ENCODE results near the gene SRA1. TPM values are rescaled to one million over a fixed set of nuclear protein-coding genes. Genes with fewer than 3 reads are reported as not detected.

Gene SRA1
- total and polyA plus RNA-seq, 9 of the 15 experiments (the other 6 are each of a cell fraction or from before 2014, with no cell fraction given): 24.1 to 47.4 (median 41.3) TPM

DNA sequence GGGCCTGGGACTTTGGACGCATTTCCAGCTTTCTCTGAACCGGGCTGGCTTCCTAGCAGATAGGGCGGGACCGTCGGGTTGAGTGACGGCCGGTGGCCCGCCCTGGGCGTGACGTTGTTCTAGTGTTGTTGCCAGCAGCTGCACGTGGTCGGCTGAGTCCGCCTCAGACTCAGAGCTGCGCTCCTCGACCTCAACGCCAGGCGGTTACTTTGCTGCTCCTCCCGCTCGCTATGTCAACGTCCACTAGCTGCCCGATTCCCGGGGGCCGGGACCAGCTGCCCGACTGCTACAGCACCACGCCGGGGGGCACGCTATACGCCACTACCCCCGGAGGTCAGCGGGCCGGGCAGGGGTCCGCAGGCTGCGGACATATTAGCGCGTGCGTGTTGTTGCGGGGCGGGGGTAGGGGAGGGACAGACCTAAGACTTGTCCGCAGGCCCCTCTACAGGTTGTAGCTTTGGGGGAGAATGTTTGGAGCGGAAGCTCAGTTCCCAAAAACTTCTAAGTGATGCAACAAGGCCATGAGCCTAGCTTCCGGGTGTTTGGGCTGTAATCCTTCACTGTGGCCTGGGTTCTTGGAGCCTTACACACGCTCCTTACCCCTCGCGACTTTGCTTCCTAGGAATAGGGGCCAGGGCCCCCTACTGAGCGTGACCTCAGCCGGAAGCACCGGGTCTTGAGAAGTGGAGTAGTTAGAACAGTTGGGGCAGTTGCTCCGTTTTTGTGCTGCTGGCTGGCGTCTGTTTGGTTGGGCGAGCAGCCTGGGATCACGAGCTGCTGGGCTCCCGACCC, 9.6 kb downstream of the SRA1 start, which contains the start of gene EIF4EBP3:
EIF4EBP3 (plus strand) TSS at position 155 of the 792 bp plus-strand sequence; CDS start at position 231, 76 bp downstream.
- 22% methylated on average over 42 of the region's 52 CpGs for WGBS (ENCODE audit: insufficient coverage, low coverage, missing lambda C conversion rate)
- Histone ChIP-seq H3K27ac (ENCODE audit: extremely low read depth, low read depth, low read length) (peak within 1 kb of the TSS; percentile 61), H3K9me3 (replicated peaks; ENCODE audit: control insufficient read depth, insufficient read depth, low read depth, low read length) (no peaks in the 10 kb centered on the region), H2AFZ (ENCODE audit: low read depth, low read length) (peak within 1 kb of the TSS; percentile 74), H4K20me1 (replicated peaks; ENCODE audit: control insufficient read depth, insufficient read depth, low read length) (peaks cover 14% of the 10 kb centered on the region; the same call in 1 of the 2 replicates), H3K79me2 (ENCODE audit: control insufficient read depth, insufficient read depth, low read length) (peaks cover 4% of the 10 kb centered on the region; the same call in 1 of the 3 replicates), H3K4me2 (ENCODE audit: insufficient read depth, low read length) (peak within 1 kb of the TSS; percentile 66), H3K4me3 (peak within 1 kb of the TSS; percentile 3; the same call in 1 of the 2 replicates), H3K27me3 (ENCODE audit: control insufficient read depth in 2 of 2, insufficient read depth in 2 of 2, low read length in 2 of 2) (no peaks in the 10 kb centered on the region; a peak in 1 of 5 replicates), H3K9me1 (ENCODE audit: control insufficient read depth, insufficient read depth, low read length) (peaks cover 5% of the 10 kb centered on the region), H3K36me3 (ENCODE audit: control insufficient read depth, insufficient read depth, low read length) (peaks cover 64% of the 10 kb centered on the region), H3K4me1 (replicated peaks in 1 of 2; ENCODE audit: control insufficient read depth in 2 of 2, insufficient read depth in 2 of 2, low read length in 2 of 2) (peaks cover 34 to 35% of the 10 kb centered on the region in 2 experiments), H3K9ac (ENCODE audit: insufficient read depth in 1 of 2, low read depth in 2 of 2, low read length in 2 of 2) (peak within 1 kb of the TSS; percentile 58 to 88)
- ChIA-PET CTCF (ENCODE audit: low intra/inter-chr PET ratio) (interaction anchor here (0.6 kb wide), 1 partner anchor 172 kb away, joined by 3 read pairs; no protein-coding TSS in a partner anchor), POLR2A (interaction anchor here (0.5 to 5.3 kb wide), 26 partner anchors 9 to 698 kb away, joined by 3 to 56 read pairs (median 4); partner anchors contain the start of genes APBB3, HARS1, HARS2 and IK)
- DNase-seq (ENCODE audit: extremely low read depth in 1 of 4, low spot score in 3 of 4): peak; percentile 86 to 95 (median 90)
- intact Hi-C loops (cut with micrococcal nuclease): loop anchor here (5.0 kb wide), 1 partner anchor 175 kb away; no protein-coding TSS in a partner anchor
- FAIRE-seq: peak; percentile 97
- peak; percentile 94 for ATAC-seq
- in situ Hi-C loops (cut with MboI): no loop called here
- no TSS peak for BruUV-seq (replicated peaks)
- 0 out of 2 replicates have a peak, but pooled peaks have one; percentile 34 for TF ChIP-seq BRD4 (IDR thresholded peaks at IDR 0.05)
- no peak for TF ChIP-seq KAT2B (IDR thresholded peaks at IDR 0.05; ENCODE audit: low read depth, low read length)
- TF ChIP-seq NR2C2 (CRISPR knock-in tag; IDR thresholded peaks at IDR 0.05): no peak
- TF ChIP-seq NR2C2 (tag; IDR thresholded peaks at IDR 0.05): peak; percentile 60; the same call in 1 of the 2 replicates
- 0 out of 2 replicates have a peak, but pooled peaks have one; percentile 73 for TF ChIP-seq ZNF224 (CRISPR knock-in tag; IDR thresholded peaks at IDR 0.05)
- peak; percentile 100 for TF ChIP-seq MNT (conservative IDR thresholded peaks at IDR 0.05)
- peak; percentile 69; the same call in 1 of the 2 replicates for TF ChIP-seq GABPB1 (CRISPR knock-in tag; IDR thresholded peaks at IDR 0.05)
- TF ChIP-seq ZNF785 (CRISPR knock-in tag; IDR thresholded peaks at IDR 0.05): no peak
- TF ChIP-seq E4F1 (CRISPR knock-in tag; IDR thresholded peaks at IDR 0.05; ENCODE audit: borderline replicate concordance): no peak
- TF ChIP-seq ZNF280B (CRISPR knock-in tag; IDR thresholded peaks at IDR 0.05): no peak
- TF ChIP-seq ZBTB33 (CRISPR knock-in tag; IDR thresholded peaks at IDR 0.05): peak; percentile 54
